ENCODE measurements around the gene TAF1B. TPM values are rescaled to one million over a fixed set of nuclear protein-coding genes. Genes with fewer than 3 reads are reported as not detected.

TAF1B gene
- total RNA-seq, 1 donor from 2014 or later: 58.5 TPM

DNA sequence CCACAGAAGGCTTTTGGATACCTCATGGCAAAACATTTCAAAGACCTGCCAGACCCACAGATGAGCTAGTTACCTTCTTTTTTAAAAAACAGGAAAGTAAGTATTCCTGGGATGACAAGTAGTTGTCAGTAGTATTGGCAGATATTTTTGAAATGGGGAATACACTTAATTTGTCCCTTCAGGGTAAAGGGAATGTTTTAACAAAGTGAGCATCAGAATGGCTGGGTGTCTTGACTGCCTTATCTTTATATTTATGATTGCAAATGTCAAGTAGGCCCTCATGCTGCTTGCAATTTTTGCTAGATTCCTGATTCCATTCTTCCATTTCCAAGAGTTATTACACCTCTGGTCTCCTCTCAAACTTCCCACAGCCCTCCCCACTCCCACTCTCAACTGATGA is 4.9 kb upstream of the TAF1B start:
- Histone ChIP-seq H3K4me3 (no peak overlapping the region), H3K9me3 (no peaks in the 10 kb centered on the region), H3K27me3 (no peaks in the 10 kb centered on the region), H3K27ac (no peak overlapping the region), H3K4me1 (no peaks in the 10 kb centered on the region), H3K36me3 (no peaks in the 10 kb centered on the region)
- no peak for TF ChIP-seq CTCF (IDR thresholded peaks at IDR 0.05)
- intact Hi-C loops (cut with DNase I): no loop called here
- DNase-seq (ENCODE audit: low spot score in 2 of 2): no peak

- no peaks in the 10 kb centered on the region for H3K9me3 ChIP-seq
- no peak for DNase-seq (ENCODE audit: low spot score in 2 of 2)
- intact Hi-C loops (cut with DNase I): loop anchor here (2.0 to 10.0 kb wide), 5 partner anchors 45 to 278 kb away; partner anchors contain the start of genes CYS1, GRHL1 and KLF11
- H3K27me3 ChIP-seq: no peaks in the 10 kb centered on the region
- H3K36me3 ChIP-seq: peaks cover 5 to 6% of the 10 kb centered on the region in 2 donors
- TF ChIP-seq CTCF (IDR thresholded peaks at IDR 0.05): no peak
- peak overlapping the region; percentile 92 to 93 for H3K4me3 ChIP-seq
- H3K4me1 ChIP-seq: peaks cover 6 to 9% of the 10 kb centered on the region in 2 donors
- peak overlapping the region; percentile 87 to 88 for H3K27ac ChIP-seq
Measured at GRCh38 chr2:9842487-9843228, 616 bp upstream of the TAF1B start.

DNA sequence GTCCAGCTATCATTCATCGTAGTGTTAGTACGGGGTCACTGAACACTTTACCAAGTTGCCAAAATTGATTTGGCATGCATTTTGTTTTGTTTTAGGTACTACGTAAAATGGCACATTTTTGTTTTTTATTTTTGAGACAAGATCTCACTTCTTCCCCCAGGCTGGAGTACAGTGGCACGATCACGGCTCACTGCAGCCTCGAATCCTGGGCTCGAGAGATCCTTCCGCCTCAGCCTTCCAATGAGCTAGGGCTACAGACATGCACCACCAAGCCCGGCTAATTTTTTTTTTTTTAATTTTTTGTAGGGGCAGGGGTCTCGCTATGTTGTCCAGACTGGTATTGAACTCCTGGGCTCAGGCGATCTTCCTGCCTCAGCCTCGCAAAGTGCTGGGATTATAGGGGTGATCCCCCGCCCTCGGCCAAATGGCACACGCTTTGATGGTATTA is 786 bp downstream of the TAF1B start:
- Histone ChIP-seq H3K36me3 (peaks cover 5 to 6% of the 10 kb centered on the region in 2 donors), H3K4me1 (peaks cover 6 to 9% of the 10 kb centered on the region in 2 donors), H3K9me3 (no peaks in the 10 kb centered on the region), H3K4me3 (peak overlapping the region; percentile 92 to 93), H3K27ac (peak overlapping the region; percentile 87 to 88), H3K27me3 (no peaks in the 10 kb centered on the region)
- intact Hi-C loops (cut with DNase I): loop anchor here (5.0 to 10.0 kb wide), 3 partner anchors 47 to 241 kb away; partner anchors contain the start of genes CYS1 and KLF11
- no peak for DNase-seq (ENCODE audit: low spot score in 2 of 2)
- no peak for TF ChIP-seq CTCF (IDR thresholded peaks at IDR 0.05)

DNA sequence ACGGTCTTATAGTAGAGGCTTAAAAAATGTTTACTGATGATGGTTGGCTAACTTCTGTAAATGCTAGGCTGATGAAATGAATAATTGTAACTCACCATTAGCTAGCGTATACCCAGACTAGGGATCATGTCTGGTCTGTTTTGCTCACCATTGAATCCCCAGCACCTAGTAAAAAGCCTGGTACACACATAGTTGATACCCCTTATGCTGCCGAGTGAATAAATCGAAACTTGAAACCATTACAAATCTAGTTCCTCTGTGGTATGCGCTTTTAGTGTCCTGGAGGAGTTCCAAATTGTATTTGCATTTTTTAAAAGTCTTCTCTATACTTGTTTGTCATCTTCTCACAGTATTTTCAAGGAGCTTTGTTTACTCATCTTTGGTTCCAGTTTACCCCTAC is 1.3 kb downstream of the TAF1B start:
- H3K9me3 ChIP-seq: no peaks in the 10 kb centered on the region
- peak overlapping the region; percentile 92 to 93 for H3K4me3 ChIP-seq
- intact Hi-C loops (cut with DNase I): loop anchor here (5.0 to 10.0 kb wide), 3 partner anchors 47 to 240 kb away; partner anchors contain the start of genes CYS1 and KLF11
- H3K27me3 ChIP-seq: no peaks in the 10 kb centered on the region
- no peak overlapping the region for H3K27ac ChIP-seq
- H3K36me3 ChIP-seq: peaks cover 6 to 9% of the 10 kb centered on the region in 2 donors
- DNase-seq (ENCODE audit: low spot score in 2 of 2): no peak
- TF ChIP-seq CTCF (IDR thresholded peaks at IDR 0.05): no peak
- H3K4me1 ChIP-seq: peaks cover 6 to 9% of the 10 kb centered on the region in 2 donors

GRCh38 chr2:9846554-9846953 is 3.3 kb downstream of the TAF1B start:
- Histone ChIP-seq H3K9me3 (no peaks in the 10 kb centered on the region), H3K27me3 (no peaks in the 10 kb centered on the region), H3K4me1 (peaks cover 6 to 9% of the 10 kb centered on the region in 2 donors), H3K36me3 (peaks cover 6 to 23% of the 10 kb centered on the region in 2 donors), H3K27ac (no peak overlapping the region), H3K4me3 (no peak overlapping the region)
- intact Hi-C loops (cut with DNase I): loop anchor here (10.0 kb wide), 1 partner anchor 238 kb away; the partner anchor contains the start of gene CYS1
- TF ChIP-seq CTCF (IDR thresholded peaks at IDR 0.05): no peak
- no peak for DNase-seq (ENCODE audit: low spot score in 2 of 2)

Data from ascending aorta (tissue), 2 donors.